GM19023 (cell line): ENCODE measurements around the gene MAP3K9.
"Not testable (repeated sequence)": the region's sequence is repeated elsewhere in the genome, so short reads cannot be mapped to it uniquely, and the experiment has no call there.

ENCODE experiments used
- ATAC-seq: cut with Tn5 transposase; IDR thresholded peaks from one replicate; pipeline ENCODE4 v1.9.1; 2021; ENCODE audit warnings: mild to moderate bottlenecking, moderate library complexity; ENCODE audit not compliant: unreplicated experiment

Gene MAP3K9

GRCh38 chr14:70726651-70727375 lies 82.5 kb downstream of the MAP3K9 start:
- no peak for ATAC-seq

- ATAC-seq, result no peak
Observed at GRCh38 chr14:70724944-70725343, 84.4 kb downstream of the MAP3K9 start.

GRCh38 chr14:70724110-70724509 lies 85.2 kb downstream of the MAP3K9 start:
- no peak for ATAC-seq

GRCh38 chr14:70723276-70723675 lies 86.0 kb downstream of the MAP3K9 start:
- ATAC-seq, result no peak

- ATAC-seq, result no peak
Observed at GRCh38 chr14:70722418-70722817, 86.9 kb downstream of the MAP3K9 start.

- no peak for ATAC-seq
Observed at GRCh38 chr14:70721542-70721941, 87.8 kb downstream of the MAP3K9 start.

- ATAC-seq, result no peak
Observed at GRCh38 chr14:70718383-70719118, 90.8 kb downstream of the MAP3K9 start.

- ATAC-seq, result no peak
Observed at GRCh38 chr14:70716958-70717357, 92.4 kb downstream of the MAP3K9 start.

- ATAC-seq, result no peak
Observed at GRCh38 chr14:70716483-70716882, 92.8 kb downstream of the MAP3K9 start.

- no peak for ATAC-seq
Observed at GRCh38 chr14:70714055-70714550, 95.2 kb downstream of the MAP3K9 start.

- ATAC-seq, result no peak
Observed at GRCh38 chr14:70713511-70713916, 95.8 kb downstream of the MAP3K9 start.

GRCh38 chr14:70713096-70713495 lies 96.2 kb downstream of the MAP3K9 start:
- ATAC-seq, result no peak

GRCh38 chr14:70711451-70711850 lies 97.9 kb downstream of the MAP3K9 start:
- no peak for ATAC-seq

GRCh38 chr14:70709726-70710382 lies 99.5 kb downstream of the MAP3K9 start:
- no peak for ATAC-seq

- ATAC-seq, result no peak
Observed at GRCh38 chr14:70708717-70709570, 100.4 kb downstream of the MAP3K9 start.

GRCh38 chr14:70707138-70708038 lies 101.9 kb downstream of the MAP3K9 start:
- peak; percentile 73 for ATAC-seq

- ATAC-seq, result no peak
Observed at GRCh38 chr14:70706177-70706576, 103.1 kb downstream of the MAP3K9 start.

GRCh38 chr14:70704960-70705359 lies 104.4 kb downstream of the MAP3K9 start:
- no peak for ATAC-seq

GRCh38 chr14:70703621-70704168 lies 105.6 kb downstream of the MAP3K9 start:
- ATAC-seq, result not testable (repeated sequence)
